Prostate gland (tissue), 2 donors: ENCODE measurements around the gene PIP5K1C.

Experiments
- CTCF ChIP-seq, 4 experiments: fragments of 200-600 bp in 2 of 4; fragments of 450-650 bp in 2 of 4; sonication (generic) in 2 of 4; IDR thresholded peaks; 1 replicate in 3 of 4; 2 replicates in 1 of 4; pipeline ENCODE4 v1.5.1; 2016 to 2019; ENCODE audit warnings: antibody characterized with exemption in 4 of 4, mild to moderate bottlenecking in 2 of 4, moderate library complexity in 2 of 4
- POLR2A ChIP-seq: fragments of 450-650 bp; IDR thresholded peaks from one replicate; pipeline ENCODE4 v1.6.1; 2016; ENCODE audit warnings: antibody characterized with exemption, mild to moderate bottlenecking
- POLR2AphosphoS5 ChIP-seq: sonication (generic); formaldehyde crosslinking; IDR thresholded peaks from one replicate; pipeline ENCODE4 v1.6.1; 2017; ENCODE audit warnings: antibody characterized with exemption

GRCh38 chr19:3657395-3657769 lies 42.9 kb downstream of the PIP5K1C start:
- TF ChIP-seq CTCF (IDR thresholded peaks at IDR 0.05) (no peak), POLR2A (no peak), POLR2AphosphoS5 (no peak)
